HepG2 (cell line): Measurements from ENCODE around the gene NINJ2. TPM values are rescaled to one million over a fixed set of nuclear protein-coding genes. Genes with fewer than 3 reads are reported as not detected.

Experiments
- CCAR2 ChIP-seq: fragments of 200-400 bp; formaldehyde crosslinking; optimal IDR thresholded peaks from 2 replicates; pipeline ENCODE3; 2018; ENCODE audit warnings: low read depth, mild to moderate bottlenecking, low read length, moderate library complexity
- FLYWCH1 ChIP-seq: sonication (generic); formaldehyde crosslinking; IDR thresholded peaks from 2 replicates; pipeline ENCODE4 v1.8.1; 2023; ENCODE audit warnings: mild to moderate bottlenecking, missing genetic modification reagents
- FOXA1 ChIP-seq, 2 experiments: fragments of 450-650 bp in 1 of 2; sonication (generic) in 1 of 2; formaldehyde crosslinking in 1 of 2; IDR thresholded peaks; 2 replicates each; pipeline versions ENCODE4 v1.4.0 to v1.6.1; 2016 to 2020; ENCODE audit warnings: missing genetic modification reagents in 1 of 2
- FOXK1 ChIP-seq: sonication (generic); formaldehyde crosslinking; IDR thresholded peaks from 2 replicates; pipeline ENCODE4 v1.4.0; 2020; ENCODE audit warnings: low read depth, missing genetic modification reagents, borderline replicate concordance
- GATAD2A ChIP-seq: IDR thresholded peaks from 2 replicates; pipeline ENCODE4 v1.6.1; 2016
- ISX ChIP-seq: sonication (generic); formaldehyde crosslinking; conservative IDR thresholded peaks from 2 replicates; pipeline ENCODE4 v1.5.0; 2020; ENCODE audit warnings: missing genetic modification reagents
- JARID2 ChIP-seq: sonication (generic); formaldehyde crosslinking; IDR thresholded peaks from 2 replicates; pipeline ENCODE4 v1.8.1; 2023; ENCODE audit warnings: missing genetic modification reagents, inconsistent platforms; ENCODE audit not compliant: insufficient replicate concordance
- KDM5B ChIP-seq: sonication (generic); formaldehyde crosslinking; IDR thresholded peaks from 2 replicates; pipeline ENCODE4 v1.4.0; 2020; ENCODE audit warnings: missing genetic modification reagents, mild to moderate bottlenecking, borderline replicate concordance
- MED1 ChIP-seq: sonication (generic); formaldehyde crosslinking; IDR thresholded peaks from 2 replicates; pipeline ENCODE4 v1.4.0; 2020; ENCODE audit warnings: missing genetic modification reagents
- MEF2D ChIP-seq: sonication (generic); formaldehyde crosslinking; IDR thresholded peaks from 2 replicates; pipeline ENCODE4 v1.5.1; 2020; ENCODE audit warnings: mild to moderate bottlenecking, missing genetic modification reagents
- PAX8 ChIP-seq: sonication (generic); formaldehyde crosslinking; IDR thresholded peaks from 2 replicates; pipeline ENCODE4 v1.8.0; 2022; ENCODE audit warnings: mild to moderate bottlenecking, missing genetic modification reagents, borderline replicate concordance
- SP1 ChIP-seq, 2 experiments: fragments of 450-650 bp in 1 of 2; sonication (generic) in 1 of 2; formaldehyde crosslinking in 1 of 2; IDR thresholded peaks; 2 replicates each; pipeline versions ENCODE4 v1.4.0 to v1.6.1; 2016 to 2020; ENCODE audit warnings: missing genetic modification reagents in 1 of 2
- SP5 ChIP-seq: IDR thresholded peaks from 2 replicates; pipeline ENCODE4 v1.6.1; 2016; ENCODE audit warnings: low read depth, borderline replicate concordance
- SRY ChIP-seq: sonication (generic); formaldehyde crosslinking; IDR thresholded peaks from 2 replicates; pipeline ENCODE4 v1.8.0; 2022; ENCODE audit warnings: mild to moderate bottlenecking, missing genetic modification reagents
- TCF12 ChIP-seq, 2 experiments: fragments of 450-650 bp in 1 of 2; sonication (generic) in 1 of 2; formaldehyde crosslinking in 1 of 2; IDR thresholded peaks; 2 replicates each; pipeline versions ENCODE4 v1.6.1 to v1.8.0; 2017 to 2022; ENCODE audit warnings: antibody characterized with exemption in 1 of 2, mild to moderate bottlenecking in 1 of 2, missing genetic modification reagents in 1 of 2, moderate library complexity in 1 of 2
- TEAD2 ChIP-seq: sonication (generic); formaldehyde crosslinking; IDR thresholded peaks from 2 replicates; pipeline ENCODE4 v1.9.0; 2021; ENCODE audit warnings: missing genetic modification reagents
- U2AF2 ChIP-seq: fragments of 200-400 bp; formaldehyde crosslinking; IDR thresholded peaks from 2 replicates; pipeline ENCODE4 v1.6.1; 2017; ENCODE audit warnings: low read depth, mild to moderate bottlenecking, low read length
- WIZ ChIP-seq: sonication (generic); formaldehyde crosslinking; IDR thresholded peaks from 2 replicates; pipeline ENCODE4 v1.5.1; 2020; ENCODE audit warnings: mild to moderate bottlenecking, missing genetic modification reagents
- ZNF792 ChIP-seq: IDR thresholded peaks from 2 replicates; pipeline ENCODE4 v1.6.1; 2016
- ZNF878 ChIP-seq: sonication (generic); formaldehyde crosslinking; IDR thresholded peaks from 2 replicates; pipeline ENCODE4 v1.8.1; 2023; ENCODE audit warnings: mild to moderate bottlenecking, missing genetic modification reagents, moderate library complexity
- polyA plus RNA-seq, 8 experiments: library from polyadenylated mRNA; depleted of rRNA in 3 of 8; stranded (reverse) in 7 of 8; unstranded in 1 of 8; fragments of >200 nt; fragmentation: Illumina TruSeq in 4 of 8; extraction: Trizol in 4 of 8; gene quantifications; 2 replicates each; pipeline versions ENCODE4 v1.2.1 to v1.2.3, GENCODE V29; 2011 to 2016; ENCODE audit warnings: low read depth in 4 of 8, missing spikeins in 1 of 8, mixed read lengths in 1 of 8; ENCODE audit not compliant: insufficient read depth in 1 of 8
- total RNA-seq, 5 experiments: library from RNA; depleted of rRNA; stranded (reverse); fragments of >200 nt; fragmentation: Illumina TruSeq; extraction: Trizol; gene quantifications; 2 replicates each; pipeline ENCODE4 v1.2.3, GENCODE V29; 2016; ENCODE audit warnings: low read depth in 1 of 5
- TF ChIP-seq, protein P1 (sequence below): sonication (generic); formaldehyde crosslinking; IDR thresholded peaks from 2 replicates; pipeline ENCODE4 v1.4.0; 2020; ENCODE audit warnings: mild to moderate bottlenecking, low read depth, missing genetic modification reagents
- TF ChIP-seq, protein P2 (sequence below): sonication (generic); formaldehyde crosslinking; IDR thresholded peaks from 2 replicates; pipeline ENCODE4 v1.9.0; 2021; ENCODE audit warnings: missing genetic modification reagents, borderline replicate concordance
- TF ChIP-seq, protein P3 (sequence below): sonication (generic); formaldehyde crosslinking; IDR thresholded peaks from 2 replicates; pipeline ENCODE4 v1.4.0; 2020; ENCODE audit warnings: mild to moderate bottlenecking, low read depth, missing genetic modification reagents
- TF ChIP-seq, protein P4 (sequence below): sonication (generic); formaldehyde crosslinking; IDR thresholded peaks from 2 replicates; pipeline ENCODE4 v1.5.1; 2020; ENCODE audit warnings: mild to moderate bottlenecking, missing genetic modification reagents, moderate library complexity

NINJ2 gene
- total and polyA plus RNA-seq, 2 of the 13 experiments (the other 11 are each of a cell fraction or from before 2014, with no cell fraction given) = 0.62 to 3.8 TPM

DNA sequence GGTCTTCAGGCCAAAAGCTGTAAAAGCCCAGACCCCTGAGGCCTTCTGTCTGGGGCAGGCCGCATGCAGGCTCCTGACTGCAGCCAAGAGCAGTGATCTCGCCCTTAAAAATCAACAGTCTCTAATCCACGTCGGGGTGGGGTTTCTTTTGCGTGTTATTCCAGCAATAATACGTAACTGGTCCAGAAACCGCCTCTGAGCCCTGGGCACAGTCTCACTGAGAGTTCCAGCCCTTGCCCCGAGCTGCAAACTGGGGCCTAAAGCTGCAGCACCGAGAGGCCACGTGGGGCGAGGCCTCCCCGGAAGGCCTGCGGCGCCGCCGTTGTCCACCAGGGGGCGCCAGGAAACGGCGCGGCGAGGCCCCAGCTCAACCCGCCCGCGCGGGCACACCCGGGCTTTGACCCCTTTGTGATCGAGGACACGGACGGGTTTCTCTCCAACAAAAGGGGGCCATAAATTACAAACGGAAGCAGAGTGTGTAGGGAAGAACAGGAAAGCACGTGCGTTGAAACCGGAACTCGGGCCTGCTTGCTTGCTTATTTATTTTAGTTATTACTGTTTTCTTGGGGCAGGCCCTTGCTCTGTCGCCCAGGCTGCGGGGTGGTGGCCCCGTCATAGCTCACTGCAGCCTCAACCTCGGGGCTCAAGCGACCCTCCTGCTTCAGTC, 87.2 kb downstream of the NINJ2 start (continued):
- TF ChIP-seq U2AF2 (no peak), ISX (CRISPR knock-in tag) (no peak), TCF12 (IDR thresholded peaks at IDR 0.05) (no peak), TCF12 (CRISPR knock-in tag; IDR thresholded peaks at IDR 0.05) (peak; percentile 93), TEAD2 (CRISPR knock-in tag) (no peak), FOXK1 (CRISPR knock-in tag) (peak; percentile 71; the same call in 1 of the 2 replicates), SP5 (CRISPR knock-in tag) (no peak), MEF2D (CRISPR knock-in tag) (peak; percentile 89), FLYWCH1 (CRISPR knock-in tag) (no peak), MED1 (CRISPR knock-in tag) (peak; percentile 97), SRY (CRISPR knock-in tag) (peak; percentile 92), FOXA1 (IDR thresholded peaks at IDR 0.05) (no peak), FOXA1 (CRISPR knock-in tag; IDR thresholded peaks at IDR 0.05) (0 out of 2 replicates have a peak, but pooled peaks have one; percentile 5), GATAD2A (CRISPR knock-in tag) (no peak; the same call in none of the 2 replicates), ZNF878 (CRISPR knock-in tag) (peak; percentile 90; the same call in 1 of the 2 replicates), PAX8 (CRISPR knock-in tag) (no peak; the same call in 1 of the 2 replicates), WIZ (no peak), CCAR2 (no peak), ZNF792 (peak; percentile 80; the same call in 1 of the 2 replicates), SP1 (IDR thresholded peaks at IDR 0.05) (no peak), SP1 (CRISPR knock-in tag; IDR thresholded peaks at IDR 0.05) (peak; percentile 25; the same call in 1 of the 2 replicates), JARID2 (CRISPR knock-in tag) (no peak), KDM5B (CRISPR knock-in tag) (peak; percentile 96)
- TF ChIP-seq, protein P1, sequence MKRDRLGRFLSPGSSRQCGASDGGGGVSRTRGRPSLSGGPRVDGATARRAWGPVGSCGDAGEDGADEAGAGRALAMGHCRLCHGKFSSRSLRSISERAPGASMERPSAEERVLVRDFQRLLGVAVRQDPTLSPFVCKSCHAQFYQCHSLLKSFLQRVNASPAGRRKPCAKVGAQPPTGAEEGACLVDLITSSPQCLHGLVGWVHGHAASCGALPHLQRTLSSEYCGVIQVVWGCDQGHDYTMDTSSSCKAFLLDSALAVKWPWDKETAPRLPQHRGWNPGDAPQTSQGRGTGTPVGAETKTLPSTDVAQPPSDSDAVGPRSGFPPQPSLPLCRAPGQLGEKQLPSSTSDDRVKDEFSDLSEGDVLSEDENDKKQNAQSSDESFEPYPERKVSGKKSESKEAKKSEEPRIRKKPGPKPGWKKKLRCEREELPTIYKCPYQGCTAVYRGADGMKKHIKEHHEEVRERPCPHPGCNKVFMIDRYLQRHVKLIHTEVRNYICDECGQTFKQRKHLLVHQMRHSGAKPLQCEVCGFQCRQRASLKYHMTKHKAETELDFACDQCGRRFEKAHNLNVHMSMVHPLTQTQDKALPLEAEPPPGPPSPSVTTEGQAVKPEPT = peak; percentile 82; the same call in 1 of the 2 replicates
- TF ChIP-seq, protein P2, sequence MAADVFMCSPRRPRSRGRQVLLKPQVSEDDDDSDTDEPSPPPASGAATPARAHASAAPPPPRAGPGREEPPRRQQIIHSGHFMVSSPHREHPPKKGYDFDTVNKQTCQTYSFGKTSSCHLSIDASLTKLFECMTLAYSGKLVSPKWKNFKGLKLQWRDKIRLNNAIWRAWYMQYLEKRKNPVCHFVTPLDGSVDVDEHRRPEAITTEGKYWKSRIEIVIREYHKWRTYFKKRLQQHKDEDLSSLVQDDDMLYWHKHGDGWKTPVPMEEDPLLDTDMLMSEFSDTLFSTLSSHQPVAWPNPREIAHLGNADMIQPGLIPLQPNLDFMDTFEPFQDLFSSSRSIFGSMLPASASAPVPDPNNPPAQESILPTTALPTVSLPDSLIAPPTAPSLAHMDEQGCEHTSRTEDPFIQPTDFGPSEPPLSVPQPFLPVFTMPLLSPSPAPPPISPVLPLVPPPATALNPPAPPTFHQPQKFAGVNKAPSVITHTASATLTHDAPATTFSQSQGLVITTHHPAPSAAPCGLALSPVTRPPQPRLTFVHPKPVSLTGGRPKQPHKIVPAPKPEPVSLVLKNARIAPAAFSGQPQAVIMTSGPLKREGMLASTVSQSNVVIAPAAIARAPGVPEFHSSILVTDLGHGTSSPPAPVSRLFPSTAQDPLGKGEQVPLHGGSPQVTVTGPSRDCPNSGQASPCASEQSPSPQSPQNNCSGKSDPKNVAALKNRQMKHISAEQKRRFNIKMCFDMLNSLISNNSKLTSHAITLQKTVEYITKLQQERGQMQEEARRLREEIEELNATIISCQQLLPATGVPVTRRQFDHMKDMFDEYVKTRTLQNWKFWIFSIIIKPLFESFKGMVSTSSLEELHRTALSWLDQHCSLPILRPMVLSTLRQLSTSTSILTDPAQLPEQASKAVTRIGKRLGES (CRISPR knock-in tag) = no peak
- TF ChIP-seq, protein P3, sequence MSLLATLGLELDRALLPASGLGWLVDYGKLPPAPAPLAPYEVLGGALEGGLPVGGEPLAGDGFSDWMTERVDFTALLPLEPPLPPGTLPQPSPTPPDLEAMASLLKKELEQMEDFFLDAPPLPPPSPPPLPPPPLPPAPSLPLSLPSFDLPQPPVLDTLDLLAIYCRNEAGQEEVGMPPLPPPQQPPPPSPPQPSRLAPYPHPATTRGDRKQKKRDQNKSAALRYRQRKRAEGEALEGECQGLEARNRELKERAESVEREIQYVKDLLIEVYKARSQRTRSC = peak; percentile 81; the same call in 1 of the 2 replicates
- TF ChIP-seq, protein P4, sequence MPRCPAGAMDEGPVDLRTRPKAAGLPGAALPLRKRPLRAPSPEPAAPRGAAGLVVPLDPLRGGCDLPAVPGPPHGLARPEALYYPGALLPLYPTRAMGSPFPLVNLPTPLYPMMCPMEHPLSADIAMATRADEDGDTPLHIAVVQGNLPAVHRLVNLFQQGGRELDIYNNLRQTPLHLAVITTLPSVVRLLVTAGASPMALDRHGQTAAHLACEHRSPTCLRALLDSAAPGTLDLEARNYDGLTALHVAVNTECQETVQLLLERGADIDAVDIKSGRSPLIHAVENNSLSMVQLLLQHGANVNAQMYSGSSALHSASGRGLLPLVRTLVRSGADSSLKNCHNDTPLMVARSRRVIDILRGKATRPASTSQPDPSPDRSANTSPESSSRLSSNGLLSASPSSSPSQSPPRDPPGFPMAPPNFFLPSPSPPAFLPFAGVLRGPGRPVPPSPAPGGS = peak; percentile 85
